C4-2B (cell line): ENCODE data around the gene RASL12.

ENCODE experiments used
- H3K27ac ChIP-seq: fragments of 450-650 bp; 2 replicates; pipeline ENCODE4 v1.5.1; 2017
- ZFX ChIP-seq: fragments of 450-650 bp; IDR thresholded peaks from 2 replicates; pipeline ENCODE4 v1.6.1; 2017
- TF ChIP-seq, protein P1 (sequence below): fragments of 450-650 bp; conservative IDR thresholded peaks from 2 replicates; pipeline ENCODE4 v1.5.1; 2017; ENCODE audit warnings: mild to moderate bottlenecking

RASL12 gene, protein sequence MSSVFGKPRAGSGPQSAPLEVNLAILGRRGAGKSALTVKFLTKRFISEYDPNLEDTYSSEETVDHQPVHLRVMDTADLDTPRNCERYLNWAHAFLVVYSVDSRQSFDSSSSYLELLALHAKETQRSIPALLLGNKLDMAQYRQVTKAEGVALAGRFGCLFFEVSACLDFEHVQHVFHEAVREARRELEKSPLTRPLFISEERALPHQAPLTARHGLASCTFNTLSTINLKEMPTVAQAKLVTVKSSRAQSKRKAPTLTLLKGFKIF

GRCh38 chr15:65067645-65068402, at the start of gene RASL12:
TSS of gene RASL12 (minus strand) at chr15:65067991. CDS start at chr15:65067835, 156 bp downstream.
- TF ChIP-seq, protein P1, sequence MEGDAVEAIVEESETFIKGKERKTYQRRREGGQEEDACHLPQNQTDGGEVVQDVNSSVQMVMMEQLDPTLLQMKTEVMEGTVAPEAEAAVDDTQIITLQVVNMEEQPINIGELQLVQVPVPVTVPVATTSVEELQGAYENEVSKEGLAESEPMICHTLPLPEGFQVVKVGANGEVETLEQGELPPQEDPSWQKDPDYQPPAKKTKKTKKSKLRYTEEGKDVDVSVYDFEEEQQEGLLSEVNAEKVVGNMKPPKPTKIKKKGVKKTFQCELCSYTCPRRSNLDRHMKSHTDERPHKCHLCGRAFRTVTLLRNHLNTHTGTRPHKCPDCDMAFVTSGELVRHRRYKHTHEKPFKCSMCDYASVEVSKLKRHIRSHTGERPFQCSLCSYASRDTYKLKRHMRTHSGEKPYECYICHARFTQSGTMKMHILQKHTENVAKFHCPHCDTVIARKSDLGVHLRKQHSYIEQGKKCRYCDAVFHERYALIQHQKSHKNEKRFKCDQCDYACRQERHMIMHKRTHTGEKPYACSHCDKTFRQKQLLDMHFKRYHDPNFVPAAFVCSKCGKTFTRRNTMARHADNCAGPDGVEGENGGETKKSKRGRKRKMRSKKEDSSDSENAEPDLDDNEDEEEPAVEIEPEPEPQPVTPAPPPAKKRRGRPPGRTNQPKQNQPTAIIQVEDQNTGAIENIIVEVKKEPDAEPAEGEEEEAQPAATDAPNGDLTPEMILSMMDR: no peak
- no peak for TF ChIP-seq ZFX
- no peak within 1 kb of the TSS for H3K27ac ChIP-seq

DNA sequence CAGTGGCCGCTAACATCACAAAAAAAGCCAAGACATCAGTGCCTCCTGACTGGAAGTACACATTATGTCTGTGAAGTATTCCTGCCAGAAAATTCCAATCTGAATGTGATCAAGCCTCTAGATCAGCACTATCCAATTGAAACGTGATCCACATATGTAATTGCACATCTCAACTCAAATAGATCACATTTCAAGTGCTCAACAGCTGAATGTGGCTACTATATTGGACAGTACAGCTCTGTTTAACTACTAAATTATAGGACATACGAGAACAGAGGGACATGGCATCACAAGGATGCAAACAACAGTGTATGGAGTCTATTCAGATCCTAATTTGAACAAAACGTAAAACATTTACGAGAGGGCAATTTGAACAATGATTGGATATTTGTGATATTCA, 47.8 kb upstream of the RASL12 start:
- H3K27ac ChIP-seq: no peak overlapping the region

GRCh38 chr15:65115086-65115485, 47.3 kb upstream of the RASL12 start, which contains the start of gene UBAP1L:
TSS of gene UBAP1L (minus strand) at chr15:65115200. CDS start at chr15:65106215, 8,985 bp downstream.
- H3K27ac ChIP-seq: no peak within 1 kb of the TSS
- TF ChIP-seq, protein P1: no peak
- TF ChIP-seq ZFX: no peak

More for the DNA sequence above, 47.8 kb upstream of the RASL12 start:
- TF ChIP-seq ZFX: no peak
- TF ChIP-seq, protein P1: no peak

- TF ChIP-seq, protein P1: no peak
- TF ChIP-seq ZFX: no peak
- no peak overlapping the region for H3K27ac ChIP-seq
Observed at GRCh38 chr15:65110676-65111292, 43.0 kb upstream of the RASL12 start.

- H3K27ac ChIP-seq: no peak overlapping the region
- TF ChIP-seq, protein P1: no peak
- no peak for TF ChIP-seq ZFX
Observed at GRCh38 chr15:65106011-65106590, 38.3 kb upstream of the RASL12 start.

- TF ChIP-seq, protein P1: no peak
- TF ChIP-seq ZFX: no peak
- H3K27ac ChIP-seq: no peak overlapping the region
Observed at GRCh38 chr15:65105038-65105437, 37.2 kb upstream of the RASL12 start.
